Neural progenitor cell (in vitro differentiated cells): Measurements from ENCODE around the gene MCRIP1. TPM values are rescaled to one million over a fixed set of nuclear protein-coding genes. Genes with fewer than 3 reads are reported as not detected.

Experiments used
- DNase-seq: peaks from one replicate; pipeline ENCODE4 v3.0.0-alpha.2; 2016; ENCODE audit warnings: low spot score
- H2AFZ ChIP-seq: fragments of 200-600 bp; sonication (generic); replicated peaks from 2 replicates; pipeline ENCODE4 v1.6.1; 2016; ENCODE audit warnings: antibody characterized with exemption
- H3F3A ChIP-seq: fragments of 200-600 bp; sonication (generic); 2 replicates; pipeline ENCODE4 v1.6.1; 2016; ENCODE audit warnings: antibody characterized with exemption, low read depth
- H3K27ac ChIP-seq: fragments of 200-600 bp; sonication (generic); 2 replicates; pipeline ENCODE4 v1.5.1; 2016; ENCODE audit warnings: mild to moderate bottlenecking
- H3K27me3 ChIP-seq: fragments of 200-600 bp; sonication (generic); 2 replicates; pipeline ENCODE4 v1.6.1; 2016; ENCODE audit warnings: mild to moderate bottlenecking, moderate library complexity
- H3K36me3 ChIP-seq: fragments of 200-600 bp; sonication (generic); 2 replicates; pipeline ENCODE4 v1.5.1; 2016
- H3K4me1 ChIP-seq: fragments of 200-600 bp; sonication (generic); 2 replicates; pipeline ENCODE4 v1.6.1; 2016; ENCODE audit warnings: mixed run types
- H3K4me2 ChIP-seq: fragments of 200-600 bp; sonication (generic); 2 replicates; pipeline ENCODE4 v1.6.1; 2016
- H3K4me3 ChIP-seq: fragments of 200-600 bp; sonication (generic); 2 replicates; pipeline ENCODE4 v1.5.1; 2016
- H3K79me2 ChIP-seq: fragments of 200-600 bp; sonication (generic); 2 replicates; pipeline ENCODE4 v1.6.1; 2016; ENCODE audit warnings: low read depth
- H3K9ac ChIP-seq: fragments of 200-600 bp; sonication (generic); 2 replicates; pipeline ENCODE4 v1.6.1; 2016
- H3K9me3 ChIP-seq: fragments of 200-600 bp; sonication (generic); 2 replicates; pipeline ENCODE4 v1.5.1; 2016; ENCODE audit warnings: low read depth
- H4K20me1 ChIP-seq: fragments of 200-600 bp; sonication (generic); 2 replicates; pipeline ENCODE4 v1.6.1; 2016; ENCODE audit warnings: low read depth
- H3K27ac Mint-ChIP-seq: 3 replicates; pipeline ENCODE4 v1.8.0; 2021; ENCODE audit warnings: mixed read lengths
- H3K27me3 Mint-ChIP-seq: 2 replicates; pipeline ENCODE4 v1.8.0; 2022; ENCODE audit warnings: low read depth, mild to moderate bottlenecking, inconsistent platforms, moderate library complexity, mixed read lengths; ENCODE audit not compliant: insufficient read depth
- H3K36me3 Mint-ChIP-seq: 3 replicates; pipeline ENCODE4 v1.8.0; 2021; ENCODE audit warnings: mixed read lengths
- H3K4me1 Mint-ChIP-seq: 3 replicates; pipeline ENCODE4 v1.8.0; 2021; ENCODE audit warnings: mixed read lengths
- H3K4me3 Mint-ChIP-seq: 3 replicates; pipeline ENCODE4 v1.8.0; 2021; ENCODE audit warnings: mild to moderate bottlenecking, moderate library complexity, mixed read lengths
- H3K9me3 Mint-ChIP-seq: 3 replicates; pipeline ENCODE4 v1.8.0; 2020; ENCODE audit warnings: mixed read lengths
- EZH2 ChIP-seq: fragments of 200-600 bp; sonication (generic); IDR thresholded peaks from 2 replicates; pipeline ENCODE4 v1.6.1; 2017; ENCODE audit warnings: antibody characterized with exemption, mild to moderate bottlenecking, moderate library complexity
- EZH2phosphoT487 ChIP-seq: fragments of 200-600 bp; sonication (generic); IDR thresholded peaks from 2 replicates; pipeline ENCODE4 v1.6.1; 2017; ENCODE audit warnings: antibody characterized with exemption
- total RNA-seq: library from RNA; depleted of rRNA; stranded (reverse); fragments of >200 nt; gene quantifications from 2 replicates; pipeline ENCODE4 v1.2.3, GENCODE V29; 2015; ENCODE audit warnings: low replicate concordance
- TF ChIP-seq, protein P1 (sequence below): fragments of 200-600 bp; sonication (generic); IDR thresholded peaks from 2 replicates; pipeline ENCODE4 v1.5.1; 2017; ENCODE audit warnings: antibody characterized with exemption, mild to moderate bottlenecking

The MCRIP1 gene
- total RNA-seq, 1 donor from 2014 or later = 45.6 TPM

DNA sequence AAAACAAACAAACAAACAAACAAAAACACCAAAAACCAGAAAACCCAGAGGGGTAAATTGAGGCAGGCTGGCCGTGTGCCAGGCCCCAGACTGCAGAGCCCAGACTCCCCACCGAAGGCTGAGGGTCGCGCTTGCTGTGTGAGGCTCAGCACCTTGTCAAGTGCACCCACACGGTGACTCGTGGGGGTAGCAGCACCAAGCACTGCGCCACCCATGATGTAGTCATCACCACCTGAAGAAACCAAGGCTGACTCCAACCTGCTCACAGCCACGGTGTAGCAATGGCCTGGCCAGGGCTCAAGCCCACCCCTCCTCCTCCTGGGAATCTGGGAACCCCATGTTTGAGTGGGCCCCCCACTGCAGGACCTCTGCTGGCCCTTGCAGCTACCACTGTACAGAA lies 11.9 kb downstream of the MCRIP1 start:
- Histone ChIP-seq H3K27me3 (no peaks in the 10 kb centered on the region), H3K36me3 (no peaks in the 10 kb centered on the region), H3K4me2 (no peak overlapping the region), H3K4me3 (no peak overlapping the region), H3K27ac (no peak overlapping the region), H3F3A (peaks cover 6% of the 10 kb centered on the region), H3K4me1 (no peaks in the 10 kb centered on the region), H4K20me1 (peaks cover 18% of the 10 kb centered on the region), H3K79me2 (no peaks in the 10 kb centered on the region), H2AFZ (no peak overlapping the region), H3K9me3 (no peaks in the 10 kb centered on the region), H3K9ac (no peak overlapping the region)
- peaks cover 9% of the 10 kb centered on the region for H3K27me3 Mint-ChIP-seq
- TF ChIP-seq, protein P1, sequence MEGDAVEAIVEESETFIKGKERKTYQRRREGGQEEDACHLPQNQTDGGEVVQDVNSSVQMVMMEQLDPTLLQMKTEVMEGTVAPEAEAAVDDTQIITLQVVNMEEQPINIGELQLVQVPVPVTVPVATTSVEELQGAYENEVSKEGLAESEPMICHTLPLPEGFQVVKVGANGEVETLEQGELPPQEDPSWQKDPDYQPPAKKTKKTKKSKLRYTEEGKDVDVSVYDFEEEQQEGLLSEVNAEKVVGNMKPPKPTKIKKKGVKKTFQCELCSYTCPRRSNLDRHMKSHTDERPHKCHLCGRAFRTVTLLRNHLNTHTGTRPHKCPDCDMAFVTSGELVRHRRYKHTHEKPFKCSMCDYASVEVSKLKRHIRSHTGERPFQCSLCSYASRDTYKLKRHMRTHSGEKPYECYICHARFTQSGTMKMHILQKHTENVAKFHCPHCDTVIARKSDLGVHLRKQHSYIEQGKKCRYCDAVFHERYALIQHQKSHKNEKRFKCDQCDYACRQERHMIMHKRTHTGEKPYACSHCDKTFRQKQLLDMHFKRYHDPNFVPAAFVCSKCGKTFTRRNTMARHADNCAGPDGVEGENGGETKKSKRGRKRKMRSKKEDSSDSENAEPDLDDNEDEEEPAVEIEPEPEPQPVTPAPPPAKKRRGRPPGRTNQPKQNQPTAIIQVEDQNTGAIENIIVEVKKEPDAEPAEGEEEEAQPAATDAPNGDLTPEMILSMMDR = no peak
- no peak for TF ChIP-seq EZH2phosphoT487
- TF ChIP-seq EZH2 = no peak
- no peak overlapping the region for H3K27ac Mint-ChIP-seq
- H3K4me1 Mint-ChIP-seq = peaks cover 3% of the 10 kb centered on the region
- no peak for DNase-seq
- no peak overlapping the region for H3K4me3 Mint-ChIP-seq
- H3K36me3 Mint-ChIP-seq = peaks cover 4% of the 10 kb centered on the region
- H3K9me3 Mint-ChIP-seq = no peaks in the 10 kb centered on the region

DNA sequence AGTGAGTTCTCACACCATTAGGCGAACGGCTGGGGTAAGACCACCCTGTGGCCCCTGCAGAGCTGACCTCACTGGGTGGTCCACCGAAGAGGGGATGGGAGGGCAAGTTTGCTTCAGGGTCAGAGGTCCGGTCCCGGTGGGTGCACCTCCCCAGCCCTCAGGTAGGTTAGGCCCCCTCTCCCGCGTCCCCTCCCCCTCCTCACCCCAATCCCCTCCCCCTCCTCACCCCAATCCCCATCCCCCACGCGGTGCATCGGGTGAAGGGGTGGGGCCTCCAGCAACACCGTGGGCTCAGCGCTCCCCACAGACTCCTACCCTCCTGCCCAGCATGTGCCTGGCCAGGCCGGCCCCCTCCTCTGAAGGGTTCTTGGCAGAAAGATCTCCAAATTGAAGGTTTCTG lies 13.4 kb downstream of the MCRIP1 start:
- H3K36me3 ChIP-seq = no peaks in the 10 kb centered on the region
- H3K4me3 ChIP-seq = no peak overlapping the region
- Mint-ChIP-seq H3K36me3 (peaks cover 2% of the 10 kb centered on the region), H3K9me3 (no peaks in the 10 kb centered on the region), H3K27me3 (peaks cover 9% of the 10 kb centered on the region), H3K27ac (no peak overlapping the region), H3K4me1 (peaks cover 3% of the 10 kb centered on the region), H3K4me3 (no peak overlapping the region)
- peaks cover 6% of the 10 kb centered on the region for H3F3A ChIP-seq
- no peaks in the 10 kb centered on the region for H3K79me2 ChIP-seq
- TF ChIP-seq EZH2phosphoT487 = no peak
- TF ChIP-seq, protein P1 = no peak
- no peak for TF ChIP-seq EZH2
- no peak overlapping the region for H3K27ac ChIP-seq
- H3K27me3 ChIP-seq = no peaks in the 10 kb centered on the region
- no peaks in the 10 kb centered on the region for H3K4me1 ChIP-seq
- DNase-seq = no peak
- peaks cover 3% of the 10 kb centered on the region for H4K20me1 ChIP-seq
- H3K9me3 ChIP-seq = no peaks in the 10 kb centered on the region
- no peak overlapping the region for H3K9ac ChIP-seq
- H3K4me2 ChIP-seq = no peak overlapping the region
- H2AFZ ChIP-seq = no peak overlapping the region

DNA sequence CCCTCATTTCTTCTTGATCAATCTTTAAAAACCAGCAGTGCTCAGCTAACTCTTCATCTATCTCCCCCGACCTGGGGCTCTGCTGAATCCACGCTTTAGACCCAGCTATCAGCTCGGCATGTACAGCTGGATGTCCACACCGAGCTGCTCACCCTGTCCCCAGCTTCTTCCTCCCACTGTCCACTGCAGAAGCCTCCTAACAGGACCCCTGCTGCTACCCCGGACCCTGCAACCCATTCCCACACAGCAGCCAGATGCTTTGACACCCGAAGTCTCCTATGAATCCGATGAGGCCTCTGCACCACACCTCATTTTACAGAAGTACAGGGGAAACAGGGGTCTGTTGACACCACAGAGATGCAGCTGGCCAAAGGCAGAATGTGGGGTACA lies 15.3 kb downstream of the MCRIP1 start:
- Mint-ChIP-seq H3K27ac (no peak overlapping the region), H3K4me3 (no peak overlapping the region), H3K27me3 (peaks cover 9% of the 10 kb centered on the region), H3K9me3 (no peaks in the 10 kb centered on the region), H3K36me3 (peaks cover 2% of the 10 kb centered on the region), H3K4me1 (peaks cover 3% of the 10 kb centered on the region)
- TF ChIP-seq, protein P1 = no peak
- TF ChIP-seq EZH2 (no peak), EZH2phosphoT487 (no peak)
- no peaks in the 10 kb centered on the region for H3K9me3 ChIP-seq
- H3K79me2 ChIP-seq = no peaks in the 10 kb centered on the region
- H3K4me2 ChIP-seq = no peak overlapping the region
- no peaks in the 10 kb centered on the region for H3K4me1 ChIP-seq
- no peak overlapping the region for H3K4me3 ChIP-seq
- H3K9ac ChIP-seq = no peak overlapping the region
- no peak for DNase-seq
- no peak overlapping the region for H2AFZ ChIP-seq
- no peak overlapping the region for H3K27ac ChIP-seq
- H3K27me3 ChIP-seq = no peaks in the 10 kb centered on the region
- peaks cover 6% of the 10 kb centered on the region for H3F3A ChIP-seq
- H4K20me1 ChIP-seq = no peaks in the 10 kb centered on the region
- H3K36me3 ChIP-seq = no peaks in the 10 kb centered on the region

DNA sequence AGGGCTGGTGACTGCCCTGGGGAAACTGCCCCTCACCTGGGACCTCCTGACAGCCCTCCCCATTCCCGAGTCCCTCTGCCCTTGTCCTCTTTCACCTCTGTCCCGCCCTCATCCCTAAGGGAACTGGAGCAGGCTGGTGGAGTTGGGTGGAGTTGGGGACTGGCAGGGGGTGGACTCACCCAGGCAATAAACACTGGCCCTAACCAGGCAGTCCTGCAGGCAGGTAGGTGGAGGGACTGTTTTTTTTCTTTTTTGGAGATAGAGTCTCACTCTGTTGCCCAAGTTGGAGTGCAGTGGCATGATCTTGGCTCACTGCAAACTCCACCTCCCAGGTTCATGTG lies 17.5 kb downstream of the MCRIP1 start:
- no peak overlapping the region for H2AFZ ChIP-seq
- H3K27me3 ChIP-seq = no peaks in the 10 kb centered on the region
- no peak overlapping the region for H3K4me3 Mint-ChIP-seq
- no peaks in the 10 kb centered on the region for H3K4me1 ChIP-seq
- DNase-seq = no peak
- no peaks in the 10 kb centered on the region for H3K9me3 ChIP-seq
- H3K27me3 Mint-ChIP-seq = peaks cover 6% of the 10 kb centered on the region
- TF ChIP-seq EZH2phosphoT487 (no peak), EZH2 (no peak)
- TF ChIP-seq, protein P1 = no peak
- H3K36me3 ChIP-seq = no peaks in the 10 kb centered on the region
- H3K27ac ChIP-seq = no peak overlapping the region
- H4K20me1 ChIP-seq = no peaks in the 10 kb centered on the region
- no peaks in the 10 kb centered on the region for H3K36me3 Mint-ChIP-seq
- H3K9me3 Mint-ChIP-seq = no peaks in the 10 kb centered on the region
- no peak overlapping the region for H3K4me3 ChIP-seq
- H3F3A ChIP-seq = peaks cover 6% of the 10 kb centered on the region
- no peak overlapping the region for H3K27ac Mint-ChIP-seq
- peaks cover 3% of the 10 kb centered on the region for H3K4me1 Mint-ChIP-seq
- no peak overlapping the region for H3K4me2 ChIP-seq
- no peak overlapping the region for H3K9ac ChIP-seq
- H3K79me2 ChIP-seq = no peaks in the 10 kb centered on the region
